Activated CD4-positive, CD25-positive, alpha-beta regulatory T cell (primary cell): ENCODE measurements around the gene INTS12.

Source experiments
- DNase-seq, 4 experiments: peaks; one replicate each; lab custom pipeline; 2025; lab: John Stamatoyannopoulos, UW

The INTS12 gene

GRCh38 chr4:105683038-105683437 is 25.5 kb downstream of the INTS12 start:
- DNase-seq = no peak

- DNase-seq = no peak
Measured at GRCh38 chr4:105679186-105679585, 29.3 kb downstream of the INTS12 start.

- DNase-seq = no peak
Measured at GRCh38 chr4:105677709-105678108, 30.8 kb downstream of the INTS12 start.

- DNase-seq = no peak
Measured at GRCh38 chr4:105674011-105674410, 34.5 kb downstream of the INTS12 start.

GRCh38 chr4:105671301-105671700 is 37.2 kb downstream of the INTS12 start:
- DNase-seq = no peak

- no peak for DNase-seq
Measured at GRCh38 chr4:105670684-105671083, 37.8 kb downstream of the INTS12 start.

- no peak for DNase-seq
Measured at GRCh38 chr4:105666693-105667092, 41.8 kb downstream of the INTS12 start.

- DNase-seq = no peak
Measured at GRCh38 chr4:105662935-105663675, 45.4 kb downstream of the INTS12 start.

- no peak for DNase-seq
Measured at GRCh38 chr4:105661028-105661427, 47.5 kb downstream of the INTS12 start.

- DNase-seq = no peak
Measured at GRCh38 chr4:105659190-105659589, 49.3 kb downstream of the INTS12 start.

GRCh38 chr4:105657117-105657765 is 51.2 kb downstream of the INTS12 start:
- DNase-seq = no peak

- no peak for DNase-seq
Measured at GRCh38 chr4:105652286-105652888, 56.1 kb downstream of the INTS12 start.

- DNase-seq = no peak
Measured at GRCh38 chr4:105651884-105652283, 56.6 kb downstream of the INTS12 start.

- DNase-seq = no peak
Measured at GRCh38 chr4:105650190-105650589, 58.3 kb downstream of the INTS12 start.

- DNase-seq = no peak
Measured at GRCh38 chr4:105645440-105645839, 63.0 kb downstream of the INTS12 start.

GRCh38 chr4:105644257-105644656 is 64.2 kb downstream of the INTS12 start:
- DNase-seq = no peak

- no peak for DNase-seq
Measured at GRCh38 chr4:105641845-105642244, 66.6 kb downstream of the INTS12 start.

- no peak for DNase-seq
Measured at GRCh38 chr4:105637408-105638176, 70.9 kb downstream of the INTS12 start.

- no peak for DNase-seq
Measured at GRCh38 chr4:105634402-105635080, 73.9 kb downstream of the INTS12 start.

- no peak for DNase-seq
Measured at GRCh38 chr4:105633241-105633640, 75.2 kb downstream of the INTS12 start.
